GM12878 (cell line): ENCODE data around the gene MAGEA2.
"Not testable (repeated sequence)": the region's sequence is repeated elsewhere in the genome, so short reads cannot be mapped to it uniquely, and the experiment has no call there.

Source experiments
- CBX3 ChIP-seq: fragments of 200-600 bp; sonication (generic); IDR thresholded peaks from 2 replicates; pipeline ENCODE4 v1.6.1; 2016; ENCODE audit warnings: low read depth, borderline replicate concordance
- EP300 ChIP-seq, 2 experiments: fragments of 150-350 bp in 1 of 2; IDR thresholded peaks; 2 replicates each; pipeline ENCODE4 v1.6.1; 2011 to 2012; ENCODE audit warnings: low read depth in 2 of 2, low read length in 2 of 2, borderline replicate concordance in 1 of 2, improper control_type of control experiment in 1 of 2, inconsistent platforms in 1 of 2; ENCODE audit not compliant: control insufficient read depth in 1 of 2
- FOXK2 ChIP-seq: fragments of 450-650 bp; IDR thresholded peaks from 2 replicates; pipeline ENCODE4 v1.6.1; 2017; ENCODE audit warnings: mild to moderate bottlenecking, moderate library complexity
- GABPA ChIP-seq: IDR thresholded peaks from 2 replicates; pipeline ENCODE4 v1.6.1; 2014; ENCODE audit warnings: antibody characterized with exemption, low read depth, mild to moderate bottlenecking, inconsistent platforms
- POLR2A ChIP-seq: IDR thresholded peaks from 2 replicates; pipeline ENCODE4 v1.6.1; 2011; ENCODE audit warnings: low read depth, mild to moderate bottlenecking, low read length
- POLR2AphosphoS5 ChIP-seq: IDR thresholded peaks from 2 replicates; pipeline ENCODE4 v1.6.1; 2011; ENCODE audit warnings: mild to moderate bottlenecking, low read length, inconsistent platforms
- RCOR1 ChIP-seq: conservative IDR thresholded peaks from 2 replicates; pipeline ENCODE4 v1.6.1; 2012; ENCODE audit warnings: low read depth, low read length, improper control_type of control experiment
- SREBF1 ChIP-seq: IDR thresholded peaks from 2 replicates; pipeline ENCODE4 v1.6.1; 2012; ENCODE audit warnings: mild to moderate bottlenecking, low read length
- ZNF274 ChIP-seq: IDR thresholded peaks from one replicate; pipeline ENCODE4 v1.8.0; 2011; ENCODE audit not compliant: insufficient read length, insufficient read depth
- TF ChIP-seq, protein P1 (sequence below): IDR thresholded peaks from 2 replicates; pipeline ENCODE4 v1.6.1; 2012; ENCODE audit warnings: low read depth, low read length, improper control_type of control experiment
- TF ChIP-seq, protein P2 (sequence below): IDR thresholded peaks from 2 replicates; pipeline ENCODE4 v1.6.1; 2012; ENCODE audit warnings: mild to moderate bottlenecking, low read depth, low read length
- TF ChIP-seq, protein P3 (sequence below): fragments of 450-650 bp; IDR thresholded peaks from 2 replicates; pipeline ENCODE4 v1.6.1; 2016; ENCODE audit warnings: mild to moderate bottlenecking, moderate library complexity, borderline replicate concordance
- TF ChIP-seq, protein P4 (sequence below), 3 experiments: IDR thresholded peaks in 2 of 3; conservative IDR thresholded peaks in 1 of 3; 2 replicates each; pipeline ENCODE4 v1.5.1; 2011; ENCODE audit warnings: low read depth in 3 of 3, low read length in 3 of 3, mild to moderate bottlenecking in 3 of 3, control low read depth in 2 of 3, moderate library complexity in 2 of 3, inconsistent platforms in 1 of 3, mixed read lengths in 1 of 3; ENCODE audit not compliant: control insufficient read depth in 2 of 3, insufficient read depth in 1 of 3; ENCODE audit errors: extremely low read depth in 1 of 3
- TF ChIP-seq, protein P5 (sequence below): fragments of 450-650 bp; formaldehyde crosslinking; IDR thresholded peaks from 2 replicates; pipeline ENCODE4 v1.5.0; 2022; ENCODE audit warnings: mild to moderate bottlenecking, missing genetic modification characterization

DNA sequence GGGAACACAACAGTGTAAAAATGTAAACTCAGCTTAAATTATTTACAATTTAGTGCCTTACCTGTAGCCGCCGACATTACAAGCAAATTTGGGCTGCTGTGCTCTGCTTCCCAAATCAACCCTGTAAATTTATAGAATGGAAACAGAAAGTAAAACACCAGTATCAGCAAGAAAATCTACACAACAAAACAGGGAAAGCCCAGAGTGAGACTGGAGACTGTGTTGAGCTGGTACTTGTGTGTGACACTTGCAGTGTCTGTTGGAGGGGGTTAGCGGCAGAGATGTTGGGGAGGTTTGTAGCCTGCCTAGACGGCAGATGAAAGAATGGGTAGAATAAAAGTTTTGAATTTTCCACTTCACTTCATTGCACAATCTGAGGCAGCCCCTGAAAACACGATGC lies 40.4 kb downstream of the MAGEA2 start:
- TF ChIP-seq, protein P1, sequence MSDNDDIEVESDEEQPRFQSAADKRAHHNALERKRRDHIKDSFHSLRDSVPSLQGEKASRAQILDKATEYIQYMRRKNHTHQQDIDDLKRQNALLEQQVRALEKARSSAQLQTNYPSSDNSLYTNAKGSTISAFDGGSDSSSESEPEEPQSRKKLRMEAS = not testable (repeated sequence)
- TF ChIP-seq CBX3; RCOR1; SREBF1; POLR2AphosphoS5; EP300 (IDR thresholded peaks at IDR 0.05; ENCODE audit: borderline replicate concordance in 1 of 2, control insufficient read depth in 1 of 2, low read depth in 2 of 2, low read length in 2 of 2); ZNF274; FOXK2; POLR2A; GABPA: not testable (repeated sequence)
- TF ChIP-seq, protein P2, sequence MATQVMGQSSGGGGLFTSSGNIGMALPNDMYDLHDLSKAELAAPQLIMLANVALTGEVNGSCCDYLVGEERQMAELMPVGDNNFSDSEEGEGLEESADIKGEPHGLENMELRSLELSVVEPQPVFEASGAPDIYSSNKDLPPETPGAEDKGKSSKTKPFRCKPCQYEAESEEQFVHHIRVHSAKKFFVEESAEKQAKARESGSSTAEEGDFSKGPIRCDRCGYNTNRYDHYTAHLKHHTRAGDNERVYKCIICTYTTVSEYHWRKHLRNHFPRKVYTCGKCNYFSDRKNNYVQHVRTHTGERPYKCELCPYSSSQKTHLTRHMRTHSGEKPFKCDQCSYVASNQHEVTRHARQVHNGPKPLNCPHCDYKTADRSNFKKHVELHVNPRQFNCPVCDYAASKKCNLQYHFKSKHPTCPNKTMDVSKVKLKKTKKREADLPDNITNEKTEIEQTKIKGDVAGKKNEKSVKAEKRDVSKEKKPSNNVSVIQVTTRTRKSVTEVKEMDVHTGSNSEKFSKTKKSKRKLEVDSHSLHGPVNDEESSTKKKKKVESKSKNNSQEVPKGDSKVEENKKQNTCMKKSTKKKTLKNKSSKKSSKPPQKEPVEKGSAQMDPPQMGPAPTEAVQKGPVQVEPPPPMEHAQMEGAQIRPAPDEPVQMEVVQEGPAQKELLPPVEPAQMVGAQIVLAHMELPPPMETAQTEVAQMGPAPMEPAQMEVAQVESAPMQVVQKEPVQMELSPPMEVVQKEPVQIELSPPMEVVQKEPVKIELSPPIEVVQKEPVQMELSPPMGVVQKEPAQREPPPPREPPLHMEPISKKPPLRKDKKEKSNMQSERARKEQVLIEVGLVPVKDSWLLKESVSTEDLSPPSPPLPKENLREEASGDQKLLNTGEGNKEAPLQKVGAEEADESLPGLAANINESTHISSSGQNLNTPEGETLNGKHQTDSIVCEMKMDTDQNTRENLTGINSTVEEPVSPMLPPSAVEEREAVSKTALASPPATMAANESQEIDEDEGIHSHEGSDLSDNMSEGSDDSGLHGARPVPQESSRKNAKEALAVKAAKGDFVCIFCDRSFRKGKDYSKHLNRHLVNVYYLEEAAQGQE = not testable (repeated sequence)
- TF ChIP-seq, protein P3, sequence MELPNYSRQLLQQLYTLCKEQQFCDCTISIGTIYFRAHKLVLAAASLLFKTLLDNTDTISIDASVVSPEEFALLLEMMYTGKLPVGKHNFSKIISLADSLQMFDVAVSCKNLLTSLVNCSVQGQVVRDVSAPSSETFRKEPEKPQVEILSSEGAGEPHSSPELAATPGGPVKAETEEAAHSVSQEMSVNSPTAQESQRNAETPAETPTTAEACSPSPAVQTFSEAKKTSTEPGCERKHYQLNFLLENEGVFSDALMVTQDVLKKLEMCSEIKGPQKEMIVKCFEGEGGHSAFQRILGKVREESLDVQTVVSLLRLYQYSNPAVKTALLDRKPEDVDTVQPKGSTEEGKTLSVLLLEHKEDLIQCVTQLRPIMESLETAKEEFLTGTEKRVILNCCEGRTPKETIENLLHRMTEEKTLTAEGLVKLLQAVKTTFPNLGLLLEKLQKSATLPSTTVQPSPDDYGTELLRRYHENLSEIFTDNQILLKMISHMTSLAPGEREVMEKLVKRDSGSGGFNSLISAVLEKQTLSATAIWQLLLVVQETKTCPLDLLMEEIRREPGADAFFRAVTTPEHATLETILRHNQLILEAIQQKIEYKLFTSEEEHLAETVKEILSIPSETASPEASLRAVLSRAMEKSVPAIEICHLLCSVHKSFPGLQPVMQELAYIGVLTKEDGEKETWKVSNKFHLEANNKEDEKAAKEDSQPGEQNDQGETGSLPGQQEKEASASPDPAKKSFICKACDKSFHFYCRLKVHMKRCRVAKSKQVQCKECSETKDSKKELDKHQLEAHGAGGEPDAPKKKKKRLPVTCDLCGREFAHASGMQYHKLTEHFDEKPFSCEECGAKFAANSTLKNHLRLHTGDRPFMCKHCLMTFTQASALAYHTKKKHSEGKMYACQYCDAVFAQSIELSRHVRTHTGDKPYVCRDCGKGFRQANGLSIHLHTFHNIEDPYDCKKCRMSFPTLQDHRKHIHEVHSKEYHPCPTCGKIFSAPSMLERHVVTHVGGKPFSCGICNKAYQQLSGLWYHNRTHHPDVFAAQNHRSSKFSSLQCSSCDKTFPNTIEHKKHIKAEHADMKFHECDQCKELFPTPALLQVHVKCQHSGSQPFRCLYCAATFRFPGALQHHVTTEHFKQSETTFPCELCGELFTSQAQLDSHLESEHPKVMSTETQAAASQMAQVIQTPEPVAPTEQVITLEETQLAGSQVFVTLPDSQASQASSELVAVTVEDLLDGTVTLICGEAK = not testable (repeated sequence)
- TF ChIP-seq, protein P4, sequence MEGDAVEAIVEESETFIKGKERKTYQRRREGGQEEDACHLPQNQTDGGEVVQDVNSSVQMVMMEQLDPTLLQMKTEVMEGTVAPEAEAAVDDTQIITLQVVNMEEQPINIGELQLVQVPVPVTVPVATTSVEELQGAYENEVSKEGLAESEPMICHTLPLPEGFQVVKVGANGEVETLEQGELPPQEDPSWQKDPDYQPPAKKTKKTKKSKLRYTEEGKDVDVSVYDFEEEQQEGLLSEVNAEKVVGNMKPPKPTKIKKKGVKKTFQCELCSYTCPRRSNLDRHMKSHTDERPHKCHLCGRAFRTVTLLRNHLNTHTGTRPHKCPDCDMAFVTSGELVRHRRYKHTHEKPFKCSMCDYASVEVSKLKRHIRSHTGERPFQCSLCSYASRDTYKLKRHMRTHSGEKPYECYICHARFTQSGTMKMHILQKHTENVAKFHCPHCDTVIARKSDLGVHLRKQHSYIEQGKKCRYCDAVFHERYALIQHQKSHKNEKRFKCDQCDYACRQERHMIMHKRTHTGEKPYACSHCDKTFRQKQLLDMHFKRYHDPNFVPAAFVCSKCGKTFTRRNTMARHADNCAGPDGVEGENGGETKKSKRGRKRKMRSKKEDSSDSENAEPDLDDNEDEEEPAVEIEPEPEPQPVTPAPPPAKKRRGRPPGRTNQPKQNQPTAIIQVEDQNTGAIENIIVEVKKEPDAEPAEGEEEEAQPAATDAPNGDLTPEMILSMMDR (IDR thresholded peaks at IDR 0.05 in 2 of 3, conservative IDR thresholded peaks at IDR 0.05 in 1 of 3; ENCODE audit: control insufficient read depth in 2 of 3, extremely low read depth in 1 of 3, insufficient read depth in 1 of 3, low read depth in 3 of 3, low read length in 3 of 3) = not testable (repeated sequence)
- TF ChIP-seq, protein P5, sequence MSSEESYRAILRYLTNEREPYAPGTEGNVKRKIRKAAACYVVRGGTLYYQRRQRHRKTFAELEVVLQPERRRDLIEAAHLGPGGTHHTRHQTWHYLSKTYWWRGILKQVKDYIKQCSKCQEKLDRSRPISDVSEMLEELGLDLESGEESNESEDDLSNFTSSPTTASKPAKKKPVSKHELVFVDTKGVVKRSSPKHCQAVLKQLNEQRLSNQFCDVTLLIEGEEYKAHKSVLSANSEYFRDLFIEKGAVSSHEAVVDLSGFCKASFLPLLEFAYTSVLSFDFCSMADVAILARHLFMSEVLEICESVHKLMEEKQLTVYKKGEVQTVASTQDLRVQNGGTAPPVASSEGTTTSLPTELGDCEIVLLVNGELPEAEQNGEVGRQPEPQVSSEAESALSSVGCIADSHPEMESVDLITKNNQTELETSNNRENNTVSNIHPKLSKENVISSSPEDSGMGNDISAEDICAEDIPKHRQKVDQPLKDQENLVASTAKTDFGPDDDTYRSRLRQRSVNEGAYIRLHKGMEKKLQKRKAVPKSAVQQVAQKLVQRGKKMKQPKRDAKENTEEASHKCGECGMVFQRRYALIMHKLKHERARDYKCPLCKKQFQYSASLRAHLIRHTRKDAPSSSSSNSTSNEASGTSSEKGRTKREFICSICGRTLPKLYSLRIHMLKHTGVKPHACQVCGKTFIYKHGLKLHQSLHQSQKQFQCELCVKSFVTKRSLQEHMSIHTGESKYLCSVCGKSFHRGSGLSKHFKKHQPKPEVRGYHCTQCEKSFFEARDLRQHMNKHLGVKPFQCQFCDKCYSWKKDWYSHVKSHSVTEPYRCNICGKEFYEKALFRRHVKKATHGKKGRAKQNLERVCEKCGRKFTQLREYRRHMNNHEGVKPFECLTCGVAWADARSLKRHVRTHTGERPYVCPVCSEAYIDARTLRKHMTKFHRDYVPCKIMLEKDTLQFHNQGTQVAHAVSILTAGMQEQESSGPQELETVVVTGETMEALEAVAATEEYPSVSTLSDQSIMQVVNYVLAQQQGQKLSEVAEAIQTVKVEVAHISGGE = not testable (repeated sequence)
